ENCODE measurements around the gene DENND2C. TPM values are rescaled to one million over a fixed set of nuclear protein-coding genes. Genes with fewer than 3 reads are reported as not detected.

The DENND2C gene
- total RNA-seq, 1 experiment from 2014 or later, result 3.6 TPM

DNA sequence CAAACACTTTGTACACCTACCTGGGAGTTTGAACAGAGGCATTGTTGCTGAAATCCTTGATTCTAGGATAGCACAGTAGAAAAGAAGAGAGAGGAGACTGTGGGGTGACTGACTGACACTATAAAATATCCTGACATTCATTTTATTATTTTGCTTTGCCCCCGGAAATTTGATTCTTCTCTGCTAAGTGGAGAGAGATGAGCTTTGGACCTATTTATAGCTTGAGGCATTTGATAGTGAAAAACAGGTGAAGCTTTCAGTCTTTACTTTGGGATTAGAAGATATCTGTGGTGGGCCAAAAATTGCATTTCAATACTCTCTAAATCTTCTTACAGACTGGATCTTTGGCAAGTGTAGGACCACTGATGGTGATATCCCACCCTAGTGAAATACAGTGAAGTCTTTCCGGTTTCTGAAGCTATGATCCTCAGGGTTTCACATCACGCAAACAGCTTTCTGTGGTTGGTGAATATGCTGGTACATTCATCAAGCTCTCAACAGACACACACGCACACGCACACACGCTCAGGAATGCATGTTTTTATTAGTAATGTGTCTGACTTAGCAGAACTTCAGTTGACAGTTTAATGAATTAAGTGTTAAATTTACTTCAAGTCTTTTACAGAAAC, 25.7 kb upstream of the DENND2C start, which contains the start of gene AMPD1:
Gene AMPD1 (minus strand): TSS at position 117 of the 629 bp plus-strand sequence. CDS start 75 bp downstream, at position 42.
- H3K4me2 ChIP-seq (ENCODE audit: insufficient read depth, insufficient read length, low read length), result no peak within 1 kb of the TSS
- no peaks in the 10 kb centered on the region for H3K4me1 Mint-ChIP-seq
- H3K27me3 Mint-ChIP-seq (ENCODE audit: low read depth), result peaks cover 7% of the 10 kb centered on the region
- H3K9me3 ChIP-seq (ENCODE audit: control insufficient read depth, low read depth, low read length), result no peaks in the 10 kb centered on the region
- H3K9me3 Mint-ChIP-seq, result no peaks in the 10 kb centered on the region
- H2BK15ac ChIP-seq (ENCODE audit: low read depth, low read length), result no peak within 1 kb of the TSS
- H2BK5ac ChIP-seq (ENCODE audit: insufficient read length, low read length), result no peak within 1 kb of the TSS
- no peaks in the 10 kb centered on the region for H3K79me1 ChIP-seq (ENCODE audit: insufficient read depth, low read depth, low read length, poor library complexity, severe bottlenecking)
- no peak within 1 kb of the TSS for H3K4me3 Mint-ChIP-seq
- no peaks in the 10 kb centered on the region for H3K27me3 ChIP-seq (ENCODE audit: insufficient read depth, low read length)
- no peak within 1 kb of the TSS for H2BK120ac ChIP-seq (ENCODE audit: low read depth, low read length, poor library complexity, severe bottlenecking)
- no peak within 1 kb of the TSS for H3K56ac ChIP-seq (ENCODE audit: insufficient read length, low read depth, low read length)
- H2BK20ac ChIP-seq (ENCODE audit: low read depth, low read length, poor library complexity, severe bottlenecking), result no peak within 1 kb of the TSS
- H3K23ac ChIP-seq (ENCODE audit: insufficient read length, low read depth, low read length), result no peak within 1 kb of the TSS
- no peak within 1 kb of the TSS for H4K91ac ChIP-seq (ENCODE audit: insufficient read length, low read depth, low read length)
- no peak within 1 kb of the TSS for H3K18ac ChIP-seq (ENCODE audit: insufficient read length, low read depth, low read length)
- no peaks in the 10 kb centered on the region for H3K4me1 ChIP-seq (ENCODE audit: insufficient read depth, low read length)
- WGBS (ENCODE audit: extremely low coverage, insufficient read length, low lambda C conversion rate), result no CpG with 5 or more reads among the region's 6 CpGs
- H3K27ac ChIP-seq (ENCODE audit: insufficient read length, low read depth, low read length), result no peak within 1 kb of the TSS
- no peaks in the 10 kb centered on the region for H4K20me1 ChIP-seq (ENCODE audit: control insufficient read depth, insufficient read depth, insufficient read length)
- H3K36me3 Mint-ChIP-seq (ENCODE audit: insufficient read depth in 1 of 3, low read depth in 3 of 3), result no peaks in the 10 kb centered on the region
- H3K9ac ChIP-seq (ENCODE audit: extremely low read depth, insufficient read length, low read length), result no peak within 1 kb of the TSS
- no peak within 1 kb of the TSS for H3K4ac ChIP-seq (ENCODE audit: low read depth, low read length)
- H3K27ac Mint-ChIP-seq, result no peak within 1 kb of the TSS; a peak in 2 of 7 replicates
- no peak within 1 kb of the TSS for H4K8ac ChIP-seq (replicated peaks; ENCODE audit: insufficient read length, low read depth, low read length)
- H4K5ac ChIP-seq (ENCODE audit: insufficient read length, low read depth, low read length), result no peak within 1 kb of the TSS
- TF ChIP-seq, protein P1, sequence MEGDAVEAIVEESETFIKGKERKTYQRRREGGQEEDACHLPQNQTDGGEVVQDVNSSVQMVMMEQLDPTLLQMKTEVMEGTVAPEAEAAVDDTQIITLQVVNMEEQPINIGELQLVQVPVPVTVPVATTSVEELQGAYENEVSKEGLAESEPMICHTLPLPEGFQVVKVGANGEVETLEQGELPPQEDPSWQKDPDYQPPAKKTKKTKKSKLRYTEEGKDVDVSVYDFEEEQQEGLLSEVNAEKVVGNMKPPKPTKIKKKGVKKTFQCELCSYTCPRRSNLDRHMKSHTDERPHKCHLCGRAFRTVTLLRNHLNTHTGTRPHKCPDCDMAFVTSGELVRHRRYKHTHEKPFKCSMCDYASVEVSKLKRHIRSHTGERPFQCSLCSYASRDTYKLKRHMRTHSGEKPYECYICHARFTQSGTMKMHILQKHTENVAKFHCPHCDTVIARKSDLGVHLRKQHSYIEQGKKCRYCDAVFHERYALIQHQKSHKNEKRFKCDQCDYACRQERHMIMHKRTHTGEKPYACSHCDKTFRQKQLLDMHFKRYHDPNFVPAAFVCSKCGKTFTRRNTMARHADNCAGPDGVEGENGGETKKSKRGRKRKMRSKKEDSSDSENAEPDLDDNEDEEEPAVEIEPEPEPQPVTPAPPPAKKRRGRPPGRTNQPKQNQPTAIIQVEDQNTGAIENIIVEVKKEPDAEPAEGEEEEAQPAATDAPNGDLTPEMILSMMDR (conservative IDR thresholded peaks at IDR 0.05), result no peak
- H2AFZ ChIP-seq (ENCODE audit: low read length), result no peak within 1 kb of the TSS
- H3K23me2 ChIP-seq (ENCODE audit: insufficient read length, low read depth, low read length, poor library complexity, severe bottlenecking), result no peaks in the 10 kb centered on the region
- no peaks in the 10 kb centered on the region for H3K79me2 ChIP-seq (ENCODE audit: insufficient read depth, low read length)
- H3T11ph ChIP-seq (ENCODE audit: low read length), result no peak within 1 kb of the TSS
- H2BK12ac ChIP-seq (ENCODE audit: insufficient read length, low read depth, low read length), result no peak within 1 kb of the TSS
- H2AK5ac ChIP-seq (ENCODE audit: insufficient read length, low read length), result no peak within 1 kb of the TSS
- H3K14ac ChIP-seq (ENCODE audit: insufficient read depth, low read length), result no peak within 1 kb of the TSS
- no peak for DNase-seq
